Ovary (tissue), 10 donors: ENCODE measurements around the gene FTCD. TPM values are rescaled to one million over a fixed set of nuclear protein-coding genes. Genes with fewer than 3 reads are reported as not detected.

Source experiments
- DNase-seq, 5 donors: peaks; one replicate each; pipeline ENCODE4 v3.0.0-alpha.2; 2019 to 2020
- H3K27ac ChIP-seq, 2 donors: fragments of 200-600 bp; one replicate each; pipeline versions ENCODE4 v1.5.1 to v1.8.0; 2019 to 2022
- H3K27me3 ChIP-seq: fragments of 200-600 bp; one replicate; pipeline ENCODE4 v1.8.0; 2022
- H3K36me3 ChIP-seq: fragments of 200-600 bp; sonication (generic); one replicate; pipeline ENCODE4 v1.5.1; 2019
- H3K4me1 ChIP-seq: one replicate; pipeline ENCODE4 v1.8.1; 2013; ENCODE audit warnings: mild to moderate bottlenecking, moderate library complexity; ENCODE audit not compliant: insufficient read depth
- H3K4me3 ChIP-seq: fragments of 200-600 bp; sonication (generic); one replicate; pipeline ENCODE4 v1.5.1; 2017
- H3K9me3 ChIP-seq, 2 donors: fragments of 200-600 bp in 1 of 2; sonication (generic) in 1 of 2; one replicate each; pipeline versions ENCODE4 v1.5.1 to v1.8.1; 2013 to 2019; ENCODE audit warnings: mild to moderate bottlenecking in 1 of 2, moderate library complexity in 1 of 2
- EP300 ChIP-seq: sonication (generic); formaldehyde crosslinking; IDR thresholded peaks from one replicate; pipeline ENCODE4 v1.6.1; 2017; ENCODE audit warnings: antibody characterized with exemption
- POLR2A ChIP-seq: fragments of 450-650 bp; IDR thresholded peaks from one replicate; pipeline ENCODE4 v1.6.1; 2017; ENCODE audit warnings: antibody characterized with exemption, mild to moderate bottlenecking, moderate library complexity
- WGBS, 3 donors: extraction: QIAGEN DNeasy Blood & Tissue Kit in 1 of 3; methylation state at CpG; one replicate each; pipeline versions ENCODE4 v1.1.5 to v1.1.7; 2013 to 2017; 5-methylcytosine and 5-hydroxymethylcytosine counted together
- intact Hi-C, 4 donors: fragments of 100-400 bp; cut with DNase I; formaldehyde crosslinking; loops; one replicate each; pipeline versions ENCODE4 v1.11.0 to v1.15.1; 2022 to 2023
- long read RNA-seq, 3 donors: library from polyadenylated mRNA in 2 of 3; unstranded in 2 of 3; transcript quantifications; one replicate each; pipeline ENCODE4 v2.0.0 and lab custom pipeline, GENCODE V29; 2021 to 2026
- polyA plus RNA-seq, 2 donors: library from polyadenylated mRNA; stranded (reverse); fragments of 200-250 nt in 1 of 2; fragments of 350-450 nt in 1 of 2; fragmentation: Illumina TruSeq in 1 of 2; extraction: RNeasy Lipid Tissue Mini Kit (QIAGEN cat#74804) in 1 of 2; gene quantifications; one replicate each; pipeline ENCODE4 v1.2.3, GENCODE V29; 2013 to 2014
- total RNA-seq, 7 donors: library from RNA; depleted of rRNA in 2 of 7; stranded (reverse); fragments of >200 nt in 2 of 7; fragmentation: NEBNext Ultra II Directional in 3 of 7; extraction: Animal tissue kit (Norgen Biotek cat#: 25700) in 3 of 7; gene quantifications; one replicate each; pipeline versions ENCODE4 v1.1.0 to v1.2.4, GENCODE V29; 2016 to 2023
- TF ChIP-seq, protein P1 (sequence below), 3 donors: fragments of 450-650 bp in 2 of 3; fragments of 200-600 bp in 1 of 3; IDR thresholded peaks; one replicate each; pipeline versions ENCODE4 v1.5.1 to v1.8.0; 2016 to 2022; ENCODE audit warnings: antibody characterized with exemption in 3 of 3, mild to moderate bottlenecking in 1 of 3
- donor health status: DM: no; HTN: no; CAD: no; lungs with moderate emphysema.
- donor health status: DM: no; HTN: no; CAD: no.
- donor health status: Bipolar disorder and iron deficiency.
- donor health status: DM: yes; HTN: yes; CAD: no.
- donor health status: DM: no; HTN: no; CAD: no.
- donor health status: DM: yes; HTN: yes; CAD: no.

Gene FTCD, protein sequence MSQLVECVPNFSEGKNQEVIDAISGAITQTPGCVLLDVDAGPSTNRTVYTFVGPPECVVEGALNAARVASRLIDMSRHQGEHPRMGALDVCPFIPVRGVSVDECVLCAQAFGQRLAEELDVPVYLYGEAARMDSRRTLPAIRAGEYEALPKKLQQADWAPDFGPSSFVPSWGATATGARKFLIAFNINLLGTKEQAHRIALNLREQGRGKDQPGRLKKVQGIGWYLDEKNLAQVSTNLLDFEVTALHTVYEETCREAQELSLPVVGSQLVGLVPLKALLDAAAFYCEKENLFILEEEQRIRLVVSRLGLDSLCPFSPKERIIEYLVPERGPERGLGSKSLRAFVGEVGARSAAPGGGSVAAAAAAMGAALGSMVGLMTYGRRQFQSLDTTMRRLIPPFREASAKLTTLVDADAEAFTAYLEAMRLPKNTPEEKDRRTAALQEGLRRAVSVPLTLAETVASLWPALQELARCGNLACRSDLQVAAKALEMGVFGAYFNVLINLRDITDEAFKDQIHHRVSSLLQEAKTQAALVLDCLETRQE
- total RNA-seq (1 to 10 TPM in 5 of 7 donors, under 1 TPM in 2; 0.83 to 7.5 (median 3.8) TPM), polyA plus RNA-seq (1 to 10 TPM in 1 of 2 donors, not detected in 1; 3.5 TPM)
- long read RNA-seq, donor 1, partial matches to known transcripts = 0 of 5 reads
- long read RNA-seq, donor 1, other reads (novel, unspliced or antisense) = 5 of 5 reads
- long read RNA-seq, donor 2 = 0 reads
- long read RNA-seq, donor 3, partial matches to known transcripts = 1 of 3 reads
- long read RNA-seq, donor 3, other reads (novel, unspliced or antisense) = 2 of 3 reads

DNA sequence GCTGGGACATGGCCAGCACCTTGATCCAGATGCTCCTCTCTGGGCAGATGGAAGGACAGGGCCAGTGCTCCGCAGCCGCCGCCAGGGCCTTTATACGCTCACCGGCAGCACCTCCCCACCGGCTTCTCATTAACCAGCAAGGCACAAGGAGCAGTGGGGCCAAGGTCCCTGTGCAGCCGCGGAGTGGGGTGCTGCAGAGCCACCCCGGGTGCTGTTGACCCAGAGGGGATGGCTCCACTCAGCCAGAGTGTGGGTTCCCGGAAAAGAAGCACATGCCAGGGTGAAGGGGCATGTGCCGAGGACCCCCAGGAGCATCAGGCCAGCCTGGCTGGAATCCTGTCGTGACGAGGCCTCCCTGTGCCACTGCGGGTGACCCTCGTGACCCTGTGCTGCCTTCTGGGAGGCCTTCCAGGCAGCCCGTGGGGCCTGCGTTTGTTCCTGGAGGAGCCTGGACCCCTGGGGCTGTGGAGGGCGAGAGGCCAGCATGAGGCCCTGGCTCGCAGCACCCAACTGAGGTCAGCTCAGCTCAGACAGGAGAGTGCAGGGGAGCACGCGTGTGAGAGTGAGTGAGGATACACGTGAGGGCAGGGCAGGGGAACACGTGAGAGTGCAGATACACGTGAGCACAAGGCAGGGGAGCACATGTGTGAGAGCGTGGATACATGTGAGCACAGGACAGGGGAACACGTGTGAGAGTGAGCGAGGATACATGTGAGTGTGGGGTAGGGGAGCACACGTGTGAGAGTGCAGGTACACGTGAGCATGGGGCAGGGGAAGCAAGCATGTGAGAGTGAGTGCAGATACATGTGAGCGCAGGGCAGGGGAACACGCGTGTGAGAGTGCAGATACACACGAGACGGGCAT, at the start of gene FTCD:
FTCD (minus strand) TSS at position 66 of the 864 bp plus-strand sequence; CDS start at position 10, 56 bp downstream.
- no peaks in the 10 kb centered on the region for H3K27me3 ChIP-seq
- TF ChIP-seq POLR2A (no peak), EP300 (no peak)
- TF ChIP-seq, protein P1, sequence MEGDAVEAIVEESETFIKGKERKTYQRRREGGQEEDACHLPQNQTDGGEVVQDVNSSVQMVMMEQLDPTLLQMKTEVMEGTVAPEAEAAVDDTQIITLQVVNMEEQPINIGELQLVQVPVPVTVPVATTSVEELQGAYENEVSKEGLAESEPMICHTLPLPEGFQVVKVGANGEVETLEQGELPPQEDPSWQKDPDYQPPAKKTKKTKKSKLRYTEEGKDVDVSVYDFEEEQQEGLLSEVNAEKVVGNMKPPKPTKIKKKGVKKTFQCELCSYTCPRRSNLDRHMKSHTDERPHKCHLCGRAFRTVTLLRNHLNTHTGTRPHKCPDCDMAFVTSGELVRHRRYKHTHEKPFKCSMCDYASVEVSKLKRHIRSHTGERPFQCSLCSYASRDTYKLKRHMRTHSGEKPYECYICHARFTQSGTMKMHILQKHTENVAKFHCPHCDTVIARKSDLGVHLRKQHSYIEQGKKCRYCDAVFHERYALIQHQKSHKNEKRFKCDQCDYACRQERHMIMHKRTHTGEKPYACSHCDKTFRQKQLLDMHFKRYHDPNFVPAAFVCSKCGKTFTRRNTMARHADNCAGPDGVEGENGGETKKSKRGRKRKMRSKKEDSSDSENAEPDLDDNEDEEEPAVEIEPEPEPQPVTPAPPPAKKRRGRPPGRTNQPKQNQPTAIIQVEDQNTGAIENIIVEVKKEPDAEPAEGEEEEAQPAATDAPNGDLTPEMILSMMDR (IDR thresholded peaks at IDR 0.05) = no peak
- peaks cover 9% of the 10 kb centered on the region for H3K4me1 ChIP-seq
- 83 to 86% (median 86%) methylated on average over 34 of the region's 34 CpGs for WGBS, 3 donors
- DNase-seq = peak in 3 of 5 donors; percentile 19 to 38 (median 26)
- no peak within 1 kb of the TSS for H3K27ac ChIP-seq
- H3K4me3 ChIP-seq = no peak within 1 kb of the TSS
- intact Hi-C loops = loop anchor here in 1 of 4 donors (10.0 kb wide), 1 partner anchor 69 kb away; the partner anchor contains the start of gene LSS
- H3K36me3 ChIP-seq = no peaks in the 10 kb centered on the region
- no peaks in the 10 kb centered on the region for H3K9me3 ChIP-seq

DNA sequence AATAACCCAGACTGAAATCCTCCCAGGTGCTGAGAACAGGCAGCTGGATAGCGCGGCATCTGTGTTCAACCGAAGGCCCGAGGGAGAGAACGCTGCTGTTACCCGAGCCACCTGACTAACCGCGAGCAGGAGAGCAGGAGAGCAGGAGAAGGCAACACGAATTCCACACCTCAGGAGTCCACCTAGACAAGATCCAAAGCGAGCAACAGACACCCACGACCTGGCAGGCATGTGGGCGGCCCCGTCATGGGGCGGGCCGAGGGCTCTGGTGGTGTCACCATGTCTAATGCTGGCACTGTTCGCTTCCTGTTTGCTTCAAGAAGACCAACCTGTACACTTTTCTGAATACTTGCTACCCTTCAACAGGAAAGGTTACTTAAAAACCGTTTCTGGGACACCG, 49.8 kb upstream of the FTCD start:
- Histone ChIP-seq H3K27me3 (no peaks in the 10 kb centered on the region), H3K9me3 (no peaks in the 10 kb centered on the region), H3K36me3 (no peaks in the 10 kb centered on the region), H3K27ac (no peak overlapping the region), H3K4me1 (no peaks in the 10 kb centered on the region), H3K4me3 (no peak overlapping the region)
- 87 to 92% (median 91%) methylated on average over 18 of the region's 18 CpGs for WGBS, 3 donors
- DNase-seq = peak in 1 of 5 donors; percentile 17
- TF ChIP-seq POLR2A (no peak), EP300 (no peak)
- TF ChIP-seq, protein P1 (IDR thresholded peaks at IDR 0.05) = no peak
- intact Hi-C loops = no loop called here

DNA sequence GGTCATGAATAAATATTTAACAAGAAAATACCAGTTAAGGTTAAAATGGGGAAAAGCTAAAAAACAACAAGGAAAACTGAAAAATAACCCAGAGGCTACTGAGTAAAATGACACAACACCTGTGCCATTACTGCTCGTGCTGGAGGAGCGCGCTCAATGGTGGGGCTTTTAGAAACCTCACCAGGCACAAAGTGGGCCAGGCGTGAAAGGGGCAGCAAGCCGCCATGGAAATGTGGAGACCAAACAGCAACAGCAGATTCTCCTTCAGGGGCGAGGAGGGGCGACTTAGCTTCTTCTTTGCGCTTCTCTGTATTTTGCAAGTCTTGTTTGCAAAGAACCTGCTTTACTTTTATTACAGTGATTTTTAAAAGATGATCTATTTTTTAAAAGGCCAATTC, 47.8 kb upstream of the FTCD start:
- Histone ChIP-seq H3K27ac (no peak overlapping the region), H3K4me3 (no peak overlapping the region), H3K27me3 (no peaks in the 10 kb centered on the region), H3K9me3 (no peaks in the 10 kb centered on the region), H3K36me3 (no peaks in the 10 kb centered on the region), H3K4me1 (no peaks in the 10 kb centered on the region)
- 94 to 96% (median 94%) methylated on average over 8 of the region's 8 CpGs for WGBS, 3 donors
- TF ChIP-seq POLR2A (no peak), EP300 (no peak)
- TF ChIP-seq, protein P1 (IDR thresholded peaks at IDR 0.05) = no peak
- peak in 1 of 5 donors; percentile 13 for DNase-seq
- intact Hi-C loops = no loop called here
